Right renal cortex interstitium (tissue), 3 donors: ENCODE measurements around the gene ERC2. TPM values are rescaled to one million over a fixed set of nuclear protein-coding genes. Genes with fewer than 3 reads are reported as not detected.

Experiments
- DNase-seq, 3 donors: peaks; one replicate each; pipeline ENCODE4 v3.0.0-alpha.2; 2013; ENCODE audit warnings: low read depth in 3 of 3, low spot score in 2 of 3
- polyA plus RNA-seq, 3 donors: library from polyadenylated mRNA; unstranded; fragments of 120-200 nt; gene quantifications; one replicate each; pipeline ENCODE4 v1.2.1, GENCODE V29; 2013; ENCODE audit not compliant: insufficient read length in 3 of 3

The ERC2 gene
- polyA plus RNA-seq, 3 donors = 3.5 to 4.0 (median 3.7) TPM

DNA sequence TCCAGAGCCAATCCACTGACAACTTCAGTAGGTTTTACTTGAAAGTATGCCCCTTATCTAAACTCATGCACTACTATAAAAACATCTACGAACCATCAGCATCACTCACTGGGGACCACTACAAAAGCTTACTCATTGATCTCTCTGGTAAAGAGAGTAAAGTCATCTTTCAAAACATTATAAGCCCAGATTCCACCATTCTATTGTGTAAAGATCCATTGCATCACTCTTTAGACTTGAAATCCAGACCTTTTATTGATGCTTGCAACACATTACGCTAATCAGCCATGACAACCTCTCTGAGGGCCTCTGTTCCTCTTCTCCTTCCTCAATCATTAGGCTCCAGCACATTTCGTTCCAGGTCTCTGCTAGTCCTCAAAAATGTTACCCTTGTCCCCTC, 732.3 kb downstream of the ERC2 start:
- no peak for DNase-seq

DNA sequence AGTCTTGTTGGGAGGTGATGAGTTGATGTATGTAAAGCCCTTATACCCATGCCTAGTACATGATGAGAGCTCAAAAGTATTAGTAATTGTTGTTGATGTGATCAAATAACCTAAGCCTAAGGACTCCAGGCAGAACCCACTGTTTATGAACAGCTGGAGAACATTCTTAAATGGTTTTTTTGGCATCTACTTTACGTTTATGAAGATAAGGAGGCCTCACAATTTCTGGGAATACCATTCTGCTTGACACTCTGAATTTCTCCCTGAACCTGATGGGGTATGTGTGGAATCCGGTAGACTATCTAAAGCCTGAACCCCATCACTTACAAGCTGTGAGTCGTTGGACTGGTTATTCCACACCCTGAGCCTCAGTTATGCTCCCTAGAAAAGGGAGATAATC, 736.5 kb downstream of the ERC2 start:
- no peak for DNase-seq

DNA sequence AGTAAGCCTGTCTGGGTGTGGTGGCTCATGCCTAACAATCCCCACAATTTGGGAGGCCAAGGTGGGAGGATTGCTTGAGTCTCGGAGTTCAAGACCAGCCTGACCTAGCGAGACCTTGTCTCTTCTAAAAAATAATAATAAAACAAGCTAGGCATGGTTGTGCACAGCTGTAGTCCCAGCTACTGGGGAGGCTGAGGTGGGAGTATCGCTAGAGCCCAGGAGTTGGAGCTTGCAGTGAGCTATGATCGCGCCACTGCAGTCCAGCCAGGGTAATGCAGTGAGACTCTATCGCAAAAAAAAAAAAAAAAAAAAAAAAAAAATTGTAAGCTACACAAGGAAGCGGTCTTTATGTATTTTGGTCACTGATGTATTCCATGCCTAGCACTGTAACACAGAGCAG, 738.7 kb downstream of the ERC2 start:
- no peak for DNase-seq

DNA sequence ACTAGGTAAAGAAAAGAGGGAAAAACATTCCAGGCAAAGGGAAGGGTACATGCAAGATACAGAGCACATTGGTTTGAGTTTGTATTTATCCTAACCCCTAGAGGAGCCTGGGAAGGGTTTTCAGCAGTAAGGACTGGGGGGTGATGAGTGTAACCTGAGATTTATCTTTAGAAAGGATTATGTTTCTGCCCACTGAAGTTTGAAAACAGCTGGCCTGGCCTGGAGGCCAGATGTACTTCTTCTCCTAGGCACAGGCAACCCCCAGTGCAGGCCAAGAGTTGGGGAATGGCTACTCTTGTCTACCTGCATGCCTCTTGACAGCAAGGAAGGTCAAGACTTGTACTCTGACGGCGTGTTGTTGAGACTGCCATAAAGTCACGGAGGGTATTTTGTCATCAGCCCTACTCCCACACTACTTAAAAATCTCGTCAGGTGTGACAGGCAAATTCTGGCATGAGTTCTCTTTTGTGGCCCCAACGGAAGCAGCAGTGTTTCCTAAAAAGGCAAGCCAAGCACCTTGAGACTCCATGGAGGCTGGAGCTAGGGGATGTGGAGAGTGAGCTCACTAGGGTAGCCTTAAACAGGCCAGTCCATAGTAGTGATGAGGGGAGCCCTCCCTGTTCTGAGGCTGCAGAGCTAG, 739.7 kb downstream of the ERC2 start:
- DNase-seq = no peak

DNA sequence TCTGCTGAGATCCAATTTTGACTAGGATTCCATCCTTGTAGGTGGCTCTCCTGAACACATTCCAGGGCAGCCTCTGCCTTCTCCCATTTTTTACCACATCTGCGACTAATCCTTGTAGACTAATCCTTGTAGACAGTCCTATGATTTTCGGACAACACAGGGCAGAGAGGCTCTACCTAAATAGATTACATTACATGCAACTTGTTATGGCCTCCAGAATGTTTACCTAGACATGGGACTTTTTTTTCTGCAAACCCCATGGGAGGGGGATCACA, 741.8 kb downstream of the ERC2 start:
- no peak for DNase-seq

DNA sequence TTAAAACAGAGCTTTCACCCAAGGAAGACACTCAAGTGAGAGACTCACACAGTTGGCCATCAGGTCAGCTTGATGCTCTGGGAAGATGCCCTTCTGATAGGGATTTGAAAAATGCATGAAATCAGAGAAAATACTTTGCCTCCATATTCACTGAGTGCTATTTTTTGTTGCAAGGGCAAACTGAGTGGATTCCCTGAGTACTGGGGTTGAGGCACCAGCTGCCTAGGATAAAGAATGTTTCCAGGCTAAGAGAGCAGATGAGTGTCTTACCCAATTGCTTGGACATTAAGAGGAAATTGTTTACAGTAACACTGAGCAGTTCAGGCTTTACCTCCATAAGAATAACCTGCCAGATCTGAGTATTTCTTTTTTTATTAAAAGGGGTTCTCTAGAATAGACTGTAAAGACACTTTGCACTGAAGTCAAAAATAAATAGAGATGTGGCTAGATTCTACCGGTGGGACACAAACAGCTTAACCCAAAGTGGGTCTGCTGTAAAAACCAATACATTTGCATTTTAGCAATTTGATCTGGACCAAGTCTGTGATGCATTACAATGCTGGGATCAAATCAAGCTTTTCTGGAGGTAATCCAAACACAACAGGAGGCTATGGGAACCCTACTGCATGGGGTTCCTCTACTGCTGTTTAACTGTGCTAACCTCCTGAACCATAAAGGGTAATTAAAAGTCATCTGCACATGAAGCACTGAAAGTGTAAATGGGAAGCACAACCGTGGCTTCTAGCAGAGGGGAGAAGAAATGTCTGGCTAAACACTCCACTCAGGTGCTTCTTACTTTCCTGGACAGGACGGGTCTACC, 742.4 kb downstream of the ERC2 start:
- no peak for DNase-seq

DNA sequence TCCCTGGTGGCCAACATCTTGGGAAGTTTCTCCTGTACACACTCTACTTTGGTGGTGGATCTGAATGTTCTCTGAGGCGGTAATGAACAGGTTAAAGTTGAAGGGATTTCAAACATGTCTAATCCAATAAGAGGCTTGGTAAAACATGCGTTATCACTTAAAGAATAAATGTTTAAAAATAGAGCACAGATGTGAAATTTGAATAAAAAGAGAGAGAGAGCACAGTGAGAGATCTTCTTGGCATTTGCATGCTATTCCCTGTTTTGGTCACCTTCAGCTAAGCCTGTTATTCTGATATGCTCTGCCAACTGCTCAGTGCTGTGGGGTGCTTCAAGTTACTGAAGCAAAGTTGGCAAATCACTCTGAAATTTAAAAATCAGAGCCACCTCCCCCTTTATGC, 743.4 kb downstream of the ERC2 start:
- no peak for DNase-seq

DNA sequence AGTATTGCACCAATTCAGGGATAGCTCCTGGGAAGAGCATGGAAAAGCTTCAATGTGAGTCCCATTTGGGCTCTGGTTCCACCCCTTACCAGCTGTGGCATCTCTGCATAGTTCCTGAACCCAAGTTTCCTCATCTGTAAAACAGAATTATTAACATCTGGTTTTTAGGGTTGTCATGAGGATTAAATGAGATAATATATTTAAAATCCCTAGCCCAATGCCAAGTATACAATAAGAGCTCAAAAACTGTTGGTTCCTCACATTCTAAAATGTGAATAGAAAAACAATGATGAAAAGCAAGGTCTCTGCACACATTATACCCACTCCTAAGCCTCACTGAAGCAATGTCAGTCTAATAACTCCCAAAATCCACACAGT, 743.9 kb downstream of the ERC2 start:
- no peak for DNase-seq

DNA sequence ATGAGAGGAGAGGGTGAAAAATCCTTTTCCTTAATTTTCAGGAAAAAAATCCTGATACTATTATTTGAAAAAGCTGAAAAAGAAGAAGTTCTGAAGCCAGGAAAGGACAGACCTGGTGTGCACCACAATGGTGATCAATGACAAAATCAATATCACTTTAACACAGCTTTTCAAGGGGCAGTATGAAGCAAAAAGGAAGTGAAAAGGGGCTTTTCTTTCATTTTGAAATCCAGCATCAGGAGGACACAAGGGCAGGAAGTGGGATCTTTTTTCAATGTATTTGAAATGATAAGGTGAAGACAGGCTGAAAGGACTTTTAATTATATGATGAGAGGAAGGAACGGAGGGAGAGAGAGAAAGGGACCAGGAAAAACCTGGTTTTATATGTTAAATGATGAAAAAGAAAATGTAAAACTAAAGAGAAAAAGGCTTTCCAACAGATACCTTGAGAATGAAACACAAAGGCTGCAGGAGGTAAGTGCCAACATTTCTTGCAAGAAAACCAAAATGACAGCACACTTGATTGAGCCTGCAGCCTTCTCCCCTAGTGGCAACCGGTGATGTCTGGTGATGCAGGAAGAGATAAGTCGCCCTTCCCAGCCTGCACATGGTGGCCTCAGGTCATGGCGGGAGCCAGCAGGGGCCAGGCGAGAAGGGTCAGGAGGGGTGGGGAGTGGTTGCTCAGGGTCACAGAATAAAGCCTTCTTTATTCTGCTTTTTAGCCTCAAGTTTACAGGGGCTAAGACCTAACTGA, 744.4 kb downstream of the ERC2 start:
- DNase-seq = no peak

DNA sequence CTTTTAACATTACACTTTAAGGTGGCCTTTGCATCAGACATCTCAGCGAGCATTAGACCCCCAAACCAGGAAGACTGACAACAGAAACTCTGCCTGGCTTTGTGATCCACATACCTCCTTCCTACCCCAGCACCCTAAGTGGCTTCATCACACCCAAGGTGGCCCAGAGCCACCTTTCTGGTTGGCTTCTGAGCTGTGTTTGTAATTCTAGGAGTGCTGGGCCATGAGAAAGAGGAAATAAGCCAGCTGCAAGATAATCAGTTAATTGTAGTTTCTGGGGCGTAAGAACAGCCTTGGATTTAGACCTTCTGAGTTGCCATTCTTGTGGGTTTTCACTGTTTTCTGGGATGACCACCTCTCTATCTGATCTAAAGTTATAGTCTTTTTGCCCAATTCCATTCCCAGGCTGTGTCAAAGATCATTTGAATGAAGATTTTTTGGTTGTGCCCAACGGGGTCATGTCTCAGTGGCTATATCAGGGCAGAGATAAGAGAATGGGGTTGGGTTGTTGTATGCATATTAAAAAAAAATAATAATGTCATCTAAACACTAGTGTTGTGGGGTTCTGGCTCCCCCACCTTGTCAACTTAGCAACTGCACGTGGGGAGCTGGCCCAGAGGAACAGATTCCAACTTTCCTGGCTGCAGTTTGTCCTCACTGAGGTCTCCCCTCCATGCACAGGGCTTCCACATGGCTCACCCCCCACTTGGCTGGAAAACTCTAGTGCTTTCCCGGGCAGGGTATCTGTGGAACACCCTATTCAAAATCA, 746.4 kb downstream of the ERC2 start:
- no peak for DNase-seq

DNA sequence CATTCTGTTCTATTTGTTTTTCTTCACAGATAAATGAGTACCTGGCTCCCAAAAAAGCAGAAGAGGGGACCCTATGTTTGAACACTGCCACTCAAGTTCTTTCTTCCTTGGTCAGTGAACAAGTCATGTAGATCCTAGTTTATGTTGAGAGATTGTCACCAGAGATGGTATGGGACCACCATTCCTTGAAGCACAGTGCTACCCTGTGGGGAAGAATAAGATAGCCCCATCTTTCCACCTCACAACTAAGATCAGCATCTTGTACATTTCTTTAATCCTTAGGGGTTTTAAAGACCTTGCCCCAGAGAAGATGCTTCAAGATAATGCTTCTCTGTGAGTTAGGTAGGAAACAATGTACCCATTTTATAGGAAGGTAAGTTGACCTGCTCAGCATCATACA, 747.7 kb downstream of the ERC2 start:
- DNase-seq = no peak

DNA sequence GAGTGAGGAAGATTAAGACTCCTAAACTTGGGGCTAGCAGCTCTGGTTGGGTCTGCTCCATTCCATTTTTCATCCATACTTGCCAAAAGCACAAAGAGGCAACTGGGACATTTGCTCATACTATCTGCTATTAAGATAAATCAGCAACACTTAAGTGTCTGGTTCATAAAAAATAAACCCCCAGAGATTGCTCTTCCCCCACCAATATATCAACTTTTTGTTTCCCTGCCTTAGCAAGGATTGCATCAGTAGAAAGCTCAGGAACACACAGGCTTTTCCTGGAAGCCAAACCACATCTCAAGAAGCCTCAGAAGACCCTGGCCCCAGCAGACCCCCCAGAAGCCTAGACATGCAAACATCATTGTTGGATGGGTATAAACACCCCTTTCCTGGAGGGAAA, 748.8 kb downstream of the ERC2 start:
- no peak for DNase-seq

DNA sequence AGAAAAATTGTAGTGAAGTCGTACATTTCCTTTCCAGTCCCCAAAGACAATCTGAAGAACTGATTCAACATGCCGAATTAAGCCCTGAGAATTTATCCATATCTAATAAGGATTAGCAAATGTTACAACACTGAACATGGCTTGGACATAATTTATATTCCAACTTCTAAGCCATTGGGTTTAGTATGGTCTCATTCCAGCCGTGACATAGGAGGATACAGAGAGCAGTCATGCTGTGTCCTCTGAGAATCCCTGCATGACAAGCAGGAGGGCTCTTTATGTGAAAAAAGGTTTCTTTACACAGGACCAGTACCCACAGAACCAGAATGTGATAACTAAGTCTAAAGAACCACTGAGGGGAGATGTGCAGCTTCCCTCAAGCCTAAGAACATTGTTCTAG, 749.3 kb downstream of the ERC2 start:
- DNase-seq = no peak

DNA sequence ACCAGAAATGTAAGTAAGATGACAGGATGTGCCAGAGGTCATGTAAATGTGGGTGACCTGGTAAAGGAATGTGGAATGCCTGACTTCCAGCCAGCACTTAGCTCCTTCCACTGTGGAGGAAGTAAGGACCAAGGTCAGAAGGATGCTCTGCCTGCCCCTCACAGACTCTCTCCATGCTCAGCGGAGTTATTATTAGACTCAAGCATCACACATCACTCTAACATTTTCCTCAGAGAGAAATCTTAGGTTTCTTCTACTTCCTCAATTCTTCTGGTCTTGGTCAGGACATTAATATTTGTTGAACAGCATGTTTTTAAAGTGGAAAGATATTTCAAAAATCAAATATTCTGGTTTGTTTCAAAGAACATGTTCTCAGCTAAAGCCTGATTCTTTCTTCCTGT, 749.7 kb downstream of the ERC2 start:
- no peak for DNase-seq

DNA sequence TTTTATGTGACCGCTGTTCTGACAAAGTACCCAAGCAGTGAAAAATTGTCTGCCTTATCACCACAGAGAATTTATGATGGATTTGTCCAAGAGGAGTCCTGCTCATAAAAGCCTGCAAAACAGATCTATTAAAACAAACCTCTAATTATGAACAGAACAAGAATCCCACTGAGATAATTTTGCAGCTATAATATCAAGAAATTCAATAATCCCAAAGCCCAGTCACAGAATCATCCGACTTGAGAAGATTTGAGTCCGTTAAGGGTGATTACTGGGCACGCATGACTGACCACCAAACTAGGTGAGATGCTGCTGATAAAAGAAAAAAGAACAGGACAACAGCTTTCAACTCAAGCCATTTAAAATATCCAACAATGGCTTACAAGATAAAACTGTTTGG, 750.2 kb downstream of the ERC2 start:
- no peak for DNase-seq

DNA sequence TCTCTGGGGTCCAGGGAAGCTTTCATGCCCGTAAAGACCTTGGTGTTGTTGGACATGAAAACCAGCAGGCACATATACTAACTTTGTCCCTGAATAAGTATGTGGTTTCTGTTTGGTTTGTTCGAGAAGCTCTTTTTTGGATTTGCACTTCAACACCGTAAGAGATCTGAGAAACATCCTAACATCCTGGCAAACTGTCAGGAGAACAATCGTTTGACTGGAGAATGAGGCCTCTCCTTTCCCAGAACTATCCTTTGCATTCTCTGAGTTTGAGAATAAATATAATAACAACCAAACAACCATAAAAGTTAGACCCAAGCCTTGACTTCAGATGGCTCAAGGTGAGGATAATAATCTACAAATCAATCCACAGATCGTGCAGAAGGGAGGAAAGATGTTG, 750.8 kb downstream of the ERC2 start:
- DNase-seq = no peak

DNA sequence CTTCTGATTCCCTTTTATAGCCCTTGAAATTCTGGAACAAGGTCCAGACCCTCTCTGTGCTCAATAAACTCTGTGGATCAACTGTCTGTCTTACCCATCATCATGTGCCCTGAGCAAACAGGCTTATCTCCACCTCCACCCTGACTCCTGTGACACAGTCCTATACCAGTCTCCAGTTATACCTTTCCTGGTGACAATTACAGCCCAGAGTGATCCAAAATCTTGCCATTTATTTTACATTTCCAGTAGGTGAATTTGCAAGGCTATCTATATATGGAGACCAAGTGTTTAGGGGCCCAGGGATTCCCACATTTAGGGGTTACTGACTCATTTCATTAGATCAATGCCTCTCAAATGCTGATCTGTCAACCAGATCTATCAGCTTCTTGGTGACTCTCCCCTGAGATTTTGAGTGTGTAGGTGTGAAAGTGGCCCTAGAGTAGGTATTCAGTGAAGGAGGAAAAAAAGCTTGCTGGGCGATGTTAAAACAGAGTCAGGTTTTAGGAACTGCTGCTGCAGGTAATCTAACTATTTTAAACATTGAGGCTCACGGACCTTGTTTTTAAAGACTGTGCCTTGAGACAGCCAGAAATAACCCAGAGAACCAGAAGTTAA, 751.5 kb downstream of the ERC2 start:
- DNase-seq = no peak

DNA sequence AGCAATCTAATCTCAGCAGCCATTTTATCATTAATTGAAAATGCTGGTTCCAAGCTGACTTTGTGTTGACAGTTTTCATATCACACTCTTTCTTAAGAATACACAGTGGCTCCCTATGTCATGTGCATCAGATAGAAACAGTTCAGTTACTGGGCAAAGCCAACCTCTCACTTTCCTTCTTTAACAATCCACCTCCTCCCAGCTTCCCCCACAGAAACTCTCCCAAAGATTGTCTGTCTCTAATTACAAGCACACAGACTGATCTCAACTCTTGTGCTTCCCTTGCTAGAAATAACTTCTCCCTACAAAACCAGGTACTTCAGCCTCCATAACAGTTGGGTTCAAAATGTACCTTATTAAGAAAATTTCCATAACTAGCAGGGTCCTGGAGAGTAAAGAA, 752.2 kb downstream of the ERC2 start:
- DNase-seq = no peak

DNA sequence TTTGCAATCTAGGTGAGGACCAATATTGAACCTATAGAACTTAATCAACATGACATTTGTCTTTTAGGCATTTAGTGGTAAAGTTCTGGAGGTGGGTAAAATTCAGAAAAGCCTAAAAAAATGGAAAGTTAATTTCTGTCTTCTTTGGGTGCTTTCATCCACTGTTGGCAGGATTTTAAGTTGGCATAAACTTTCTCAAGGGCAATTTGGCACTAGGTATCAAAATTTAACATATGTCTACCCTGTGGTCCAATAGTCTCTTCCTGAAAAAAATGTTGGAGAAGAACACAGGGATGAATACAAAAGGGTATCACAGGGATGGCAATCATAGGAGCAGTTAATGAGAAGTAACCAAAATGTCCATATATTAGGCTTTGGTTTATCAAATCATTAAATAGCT, 754.2 kb downstream of the ERC2 start:
- no peak for DNase-seq

DNA sequence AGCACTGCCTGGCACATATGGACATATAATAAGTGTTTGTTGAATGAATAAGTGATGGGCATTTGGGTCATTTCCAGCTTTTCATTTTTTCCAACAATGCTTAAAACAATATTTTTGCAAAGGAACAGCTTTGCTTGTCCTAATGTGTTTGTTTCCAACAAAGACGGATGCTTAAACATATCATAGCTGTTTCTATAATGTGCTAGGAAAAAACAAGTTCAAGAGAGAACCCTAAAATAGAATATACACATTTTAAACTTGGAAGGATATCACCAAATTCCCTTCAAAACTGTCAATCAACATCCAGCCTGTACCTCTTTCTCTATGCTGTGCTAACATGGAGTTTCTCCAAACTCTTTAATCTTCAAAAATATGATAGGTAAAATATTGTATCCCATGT, 756.6 kb downstream of the ERC2 start:
- no peak for DNase-seq

DNA sequence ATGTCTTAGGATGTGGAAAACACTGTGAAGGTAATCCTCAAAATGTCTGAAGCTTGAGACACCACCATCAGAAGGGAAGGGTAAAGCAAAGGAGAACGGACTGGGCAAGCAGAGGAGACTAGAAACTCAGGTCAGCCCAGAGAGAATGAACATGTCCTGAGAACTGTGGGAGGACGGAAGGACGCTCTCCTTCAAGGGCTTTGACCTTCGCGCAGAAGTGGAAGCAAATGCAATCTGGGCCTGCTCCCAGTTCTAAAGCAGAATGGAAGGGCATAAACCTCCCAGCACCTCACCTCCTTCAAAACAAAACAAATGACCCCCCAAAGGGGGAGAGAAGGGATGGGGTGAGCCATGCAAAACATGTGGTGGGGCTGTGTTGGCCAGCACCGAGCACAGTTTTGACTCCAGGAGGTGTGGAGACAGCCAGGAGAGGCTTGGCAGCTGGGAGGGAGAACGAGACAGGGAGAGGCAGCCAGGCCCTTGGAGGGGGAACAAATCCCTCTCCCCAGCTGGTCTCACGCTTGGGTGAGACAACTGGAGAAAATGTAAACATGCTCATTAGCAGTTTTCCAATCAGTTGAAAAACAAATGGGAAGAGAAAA, 758.8 kb downstream of the ERC2 start:
- DNase-seq = no peak
